Right atrium auricular region (tissue), 2 donors: Measurements from ENCODE around the gene DPYD. TPM values are rescaled to one million over a fixed set of nuclear protein-coding genes. Genes with fewer than 3 reads are reported as not detected.

Experiments
- DNase-seq: peaks from one replicate; pipeline ENCODE4 v3.0.0-alpha.2; 2019; ENCODE audit warnings: low spot score
- H3K27ac ChIP-seq, 2 donors: fragments of 200-600 bp; sonication (generic); 1 replicate in 1 of 2; 2 replicates in 1 of 2; pipeline ENCODE4 v1.5.1; 2016 to 2019
- H3K27me3 ChIP-seq, 2 donors: fragments of 200-600 bp; sonication (generic); one replicate each; pipeline versions ENCODE4 v1.5.1 to v1.6.0; 2017 to 2019
- H3K36me3 ChIP-seq: fragments of 200-600 bp; sonication (generic); one replicate; pipeline ENCODE4 v1.5.1; 2016
- H3K4me1 ChIP-seq, 2 donors: fragments of 200-600 bp; sonication (generic); one replicate each; pipeline versions ENCODE4 v1.5.1 to v1.6.0; 2017 to 2019
- H3K4me3 ChIP-seq, 2 donors: fragments of 200-600 bp; sonication (generic); 1 replicate in 1 of 2; 2 replicates in 1 of 2; pipeline ENCODE4 v1.5.1; 2017 to 2019; ENCODE audit warnings: mild to moderate bottlenecking in 1 of 2, moderate library complexity in 1 of 2
- H3K9me3 ChIP-seq, 2 donors: fragments of 200-600 bp; sonication (generic); one replicate each; pipeline ENCODE4 v1.5.1; 2019
- CTCF ChIP-seq, 2 donors: fragments of 200-600 bp; sonication (generic); IDR thresholded peaks; one replicate each; pipeline ENCODE4 v1.5.1; 2019; ENCODE audit warnings: antibody characterized with exemption in 2 of 2
- total RNA-seq, 2 donors: library from RNA; depleted of rRNA; stranded (reverse); fragments of >200 nt; gene quantifications; one replicate each; pipeline ENCODE4 v1.1.0, GENCODE V29; 2016

DPYD gene
- total RNA-seq, 2 donors from 2014 or later: 11.3 to 14.5 TPM

- DNase-seq: no peak
- Histone ChIP-seq H3K4me3 (no peak overlapping the region), H3K27me3 (no peaks in the 10 kb centered on the region), H3K36me3 (no peaks in the 10 kb centered on the region), H3K27ac (no peak overlapping the region), H3K4me1 (no peaks in the 10 kb centered on the region), H3K9me3 (no peaks in the 10 kb centered on the region)
- TF ChIP-seq CTCF (IDR thresholded peaks at IDR 0.05): no peak
Observed at GRCh38 chr1:97417661-97418060, 503.2 kb downstream of the DPYD start.

GRCh38 chr1:97414682-97415312 is 506.0 kb downstream of the DPYD start:
- H3K4me1 ChIP-seq: no peaks in the 10 kb centered on the region

GRCh38 chr1:97412737-97413136 is 508.1 kb downstream of the DPYD start:
- no peak for DNase-seq
- TF ChIP-seq CTCF (IDR thresholded peaks at IDR 0.05): no peak
- no peaks in the 10 kb centered on the region for H3K36me3 ChIP-seq
- H3K27me3 ChIP-seq: no peaks in the 10 kb centered on the region
- H3K4me1 ChIP-seq: no peaks in the 10 kb centered on the region
- H3K27ac ChIP-seq: no peak overlapping the region
- H3K9me3 ChIP-seq: no peaks in the 10 kb centered on the region
- no peak overlapping the region for H3K4me3 ChIP-seq

More at GRCh38 chr1:97414682-97415312, 506.0 kb downstream of the DPYD start:
- H3K27ac ChIP-seq: no peak overlapping the region
- no peaks in the 10 kb centered on the region for H3K9me3 ChIP-seq
- DNase-seq: no peak
- no peaks in the 10 kb centered on the region for H3K36me3 ChIP-seq
- TF ChIP-seq CTCF (IDR thresholded peaks at IDR 0.05): no peak
- no peak overlapping the region for H3K4me3 ChIP-seq
- no peaks in the 10 kb centered on the region for H3K27me3 ChIP-seq

- H3K4me1 ChIP-seq: no peaks in the 10 kb centered on the region
- TF ChIP-seq CTCF (IDR thresholded peaks at IDR 0.05): no peak
- H3K4me3 ChIP-seq: no peak overlapping the region
- H3K27ac ChIP-seq: no peak overlapping the region
- DNase-seq: no peak
- H3K36me3 ChIP-seq: no peaks in the 10 kb centered on the region
- no peaks in the 10 kb centered on the region for H3K9me3 ChIP-seq
- H3K27me3 ChIP-seq: no peaks in the 10 kb centered on the region
Observed at GRCh38 chr1:97412166-97412565, 508.7 kb downstream of the DPYD start.

- H3K9me3 ChIP-seq: no peaks in the 10 kb centered on the region
- DNase-seq: no peak
- no peaks in the 10 kb centered on the region for H3K36me3 ChIP-seq
- H3K4me3 ChIP-seq: no peak overlapping the region
- H3K27me3 ChIP-seq: no peaks in the 10 kb centered on the region
- no peak for TF ChIP-seq CTCF (IDR thresholded peaks at IDR 0.05)
- H3K27ac ChIP-seq: no peak overlapping the region
- no peaks in the 10 kb centered on the region for H3K4me1 ChIP-seq
Observed at GRCh38 chr1:97396463-97396862, 524.4 kb downstream of the DPYD start.

- no peak for TF ChIP-seq CTCF (IDR thresholded peaks at IDR 0.05)
- Histone ChIP-seq H3K27ac (no peak overlapping the region), H3K36me3 (no peaks in the 10 kb centered on the region), H3K4me1 (no peaks in the 10 kb centered on the region), H3K27me3 (no peaks in the 10 kb centered on the region), H3K9me3 (no peaks in the 10 kb centered on the region), H3K4me3 (no peak overlapping the region)
- DNase-seq: no peak
Observed at GRCh38 chr1:97392701-97393100, 528.1 kb downstream of the DPYD start.
